ENCODE results near the gene TCAP. TPM values are rescaled to one million over a fixed set of nuclear protein-coding genes. Genes with fewer than 3 reads are reported as not detected.
A peak's percentile ranks its signal among the peaks of the same experiment; 100 is the strongest.

The TCAP gene
- total and polyA plus RNA-seq, 2 experiments from 2014 or later, result 79.1 to 105 TPM

- Histone ChIP-seq H3K27me3 (peaks cover 76% of the 10 kb centered on the region), H3K4me3 (no peak overlapping the region)
- TF ChIP-seq CTCF (IDR thresholded peaks at IDR 0.05; ENCODE audit: low read depth, low read length), result no peak
These were observed 46.0 kb upstream of the TCAP start for GRCh38 chr17:39618956-39619785.

GRCh38 chr17:39619786-39620101 lies 45.4 kb upstream of the TCAP start:
- TF ChIP-seq CTCF (IDR thresholded peaks at IDR 0.05; ENCODE audit: low read depth, low read length), result no peak
- no peaks in the 10 kb centered on the region for H3K9me3 ChIP-seq (ENCODE audit: low read depth)

More at GRCh38 chr17:39618956-39619785, 46.0 kb upstream of the TCAP start:
- Histone ChIP-seq H3K36me3 (no peaks in the 10 kb centered on the region), H3K27ac (no peak overlapping the region), H3K9me3 (ENCODE audit: low read depth) (no peaks in the 10 kb centered on the region), H3K4me1 (ENCODE audit: low read depth) (no peaks in the 10 kb centered on the region)
- no peak for DNase-seq (ENCODE audit: low read depth in 1 of 2, low spot score in 1 of 2)

GRCh38 chr17:39621523-39622379 lies 43.4 kb upstream of the TCAP start:
- H3K4me3 ChIP-seq, result no peak overlapping the region
- H3K9me3 ChIP-seq (ENCODE audit: low read depth), result no peaks in the 10 kb centered on the region
- no peaks in the 10 kb centered on the region for H3K36me3 ChIP-seq
- DNase-seq (ENCODE audit: low read depth in 1 of 2, low spot score in 1 of 2), result peak; percentile 84 to 90
- peaks cover 5% of the 10 kb centered on the region for H3K4me1 ChIP-seq (ENCODE audit: low read depth)
- no peak overlapping the region for H3K27ac ChIP-seq
- H3K27me3 ChIP-seq, result peaks cover 64% of the 10 kb centered on the region
- TF ChIP-seq CTCF (IDR thresholded peaks at IDR 0.05; ENCODE audit: low read depth, low read length), result peak; percentile 100

More at GRCh38 chr17:39619786-39620101, 45.4 kb upstream of the TCAP start:
- Histone ChIP-seq H3K27ac (no peak overlapping the region), H3K4me3 (no peak overlapping the region), H3K4me1 (ENCODE audit: low read depth) (peaks cover 5% of the 10 kb centered on the region), H3K27me3 (peaks cover 71% of the 10 kb centered on the region), H3K36me3 (no peaks in the 10 kb centered on the region)
- no peak for DNase-seq (ENCODE audit: low read depth in 1 of 2, low spot score in 1 of 2)

- DNase-seq (ENCODE audit: low read depth in 1 of 2, low spot score in 1 of 2), result no peak
- H3K27me3 ChIP-seq, result peaks cover 64% of the 10 kb centered on the region
- H3K4me3 ChIP-seq, result no peak overlapping the region
These were observed 42.7 kb upstream of the TCAP start for GRCh38 chr17:39622380-39623006.

More at GRCh38 chr17:39622380-39623006, 42.7 kb upstream of the TCAP start:
- no peaks in the 10 kb centered on the region for H3K9me3 ChIP-seq (ENCODE audit: low read depth)
- TF ChIP-seq CTCF (IDR thresholded peaks at IDR 0.05; ENCODE audit: low read depth, low read length), result no peak
- H3K4me1 ChIP-seq (ENCODE audit: low read depth), result peaks cover 5% of the 10 kb centered on the region
- no peaks in the 10 kb centered on the region for H3K36me3 ChIP-seq
- H3K27ac ChIP-seq, result no peak overlapping the region
